HG02938 (cell line): Measurements from ENCODE around the gene PDE2A.

Experiments used
- ATAC-seq: cut with Tn5 transposase; IDR thresholded peaks from one replicate; pipeline ENCODE4 v1.9.1; 2021; ENCODE audit warnings: mild to moderate bottlenecking, moderate library complexity; ENCODE audit not compliant: unreplicated experiment

Gene PDE2A

DNA sequence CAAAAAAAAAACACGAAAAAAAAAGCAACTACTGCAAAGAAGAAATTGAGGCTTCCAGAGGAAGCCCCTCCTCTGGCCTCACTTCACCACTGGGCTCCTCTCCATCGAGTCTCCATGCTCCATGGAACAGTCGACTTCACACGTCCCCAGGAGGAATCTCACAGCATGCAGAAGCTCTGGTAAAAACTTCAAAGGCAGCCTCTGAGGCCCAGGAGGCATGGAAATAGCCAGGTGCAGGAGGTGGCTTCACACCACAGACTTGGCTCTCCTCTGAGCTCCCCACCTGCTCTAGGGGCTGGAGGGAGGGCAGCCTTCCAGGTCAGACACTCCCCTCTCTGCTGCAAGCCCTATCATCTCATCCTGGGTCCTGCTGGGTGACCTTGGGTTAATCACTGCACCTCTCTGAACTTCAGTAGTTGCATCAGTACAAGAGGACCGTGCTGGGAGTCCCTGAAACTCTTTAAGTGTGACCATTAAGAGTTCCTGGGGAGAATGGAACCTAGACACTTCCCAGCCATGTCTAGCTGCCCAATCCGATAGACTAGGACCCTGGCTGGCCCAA is 8.2 kb downstream of the PDE2A start:
- no peak for ATAC-seq

DNA sequence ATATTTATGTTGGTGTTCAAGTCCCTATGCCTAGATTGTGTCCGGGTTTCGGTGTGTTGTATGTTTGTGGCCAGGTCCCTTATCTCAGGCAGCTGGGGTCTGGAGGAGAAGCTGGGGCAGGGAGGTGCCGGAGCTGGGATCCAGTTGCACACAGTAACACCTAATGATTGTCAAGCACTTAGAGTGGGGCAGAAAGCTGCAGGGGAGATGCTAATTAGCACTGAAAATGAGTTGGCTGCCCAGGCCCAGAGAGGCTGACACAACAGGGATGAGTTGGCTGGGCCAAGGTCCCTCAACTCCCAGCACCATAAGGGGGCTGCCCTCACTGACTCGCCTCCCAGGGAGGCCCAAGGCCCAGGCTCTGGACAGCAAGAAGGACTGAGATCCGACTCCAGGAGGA is 12.2 kb downstream of the PDE2A start:
- no peak for ATAC-seq

GRCh38 chr11:72661486-72661885 is 12.7 kb downstream of the PDE2A start:
- no peak for ATAC-seq

GRCh38 chr11:72658989-72659640 is 15.1 kb downstream of the PDE2A start:
- no peak for ATAC-seq

GRCh38 chr11:72657411-72658100 is 16.7 kb downstream of the PDE2A start:
- no peak for ATAC-seq

DNA sequence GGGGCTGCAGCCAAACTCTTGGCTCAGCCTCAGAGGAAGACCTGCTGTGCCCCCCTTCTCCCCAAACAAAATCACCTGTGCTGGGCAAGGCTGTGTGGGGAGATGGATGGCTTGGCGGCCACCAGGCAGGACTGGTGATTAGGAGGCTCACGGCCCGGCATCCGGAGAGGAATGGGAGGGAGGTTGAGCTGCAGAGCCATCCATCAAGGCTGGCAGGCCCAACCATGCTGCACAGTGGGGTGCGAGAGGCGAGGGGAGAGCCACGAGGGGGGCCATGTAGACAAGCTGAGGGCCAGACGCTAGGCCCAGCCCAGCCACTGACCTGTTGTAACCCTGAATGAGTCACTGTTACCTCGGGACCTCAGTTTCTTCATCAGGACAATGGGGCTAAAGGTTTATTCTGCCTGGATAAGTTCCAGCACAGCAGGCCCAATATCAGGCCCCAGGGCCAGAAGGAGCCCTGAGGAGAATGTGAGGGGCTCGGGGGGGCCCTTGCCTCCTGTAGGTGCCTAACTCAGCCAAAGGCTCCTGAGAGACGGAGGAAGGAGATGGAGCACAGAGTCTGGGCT is 18.2 kb downstream of the PDE2A start:
- ATAC-seq = no peak

DNA sequence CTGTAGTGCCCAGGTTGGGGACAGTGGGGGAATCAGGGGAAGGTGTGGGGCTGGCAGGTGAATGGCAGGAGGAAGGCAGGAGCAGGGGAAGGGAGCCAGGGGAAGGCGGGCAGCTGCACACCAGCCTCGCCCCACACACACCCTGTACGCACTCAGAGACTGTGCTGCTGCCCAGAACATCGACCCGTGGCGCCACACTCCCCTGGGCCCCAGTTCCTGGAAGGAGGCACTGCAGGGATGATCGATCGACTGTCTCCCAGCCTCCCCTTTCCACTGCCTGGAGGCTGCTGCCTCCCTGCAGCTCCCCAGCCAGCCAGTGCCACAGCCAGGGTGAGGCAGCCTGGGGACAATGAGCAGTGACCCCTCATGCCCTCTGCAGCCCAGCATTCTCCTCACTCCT is 19.2 kb downstream of the PDE2A start:
- ATAC-seq = no peak

- ATAC-seq = no peak
These were observed 20.6 kb downstream of the PDE2A start for GRCh38 chr11:72653649-72654048.

DNA sequence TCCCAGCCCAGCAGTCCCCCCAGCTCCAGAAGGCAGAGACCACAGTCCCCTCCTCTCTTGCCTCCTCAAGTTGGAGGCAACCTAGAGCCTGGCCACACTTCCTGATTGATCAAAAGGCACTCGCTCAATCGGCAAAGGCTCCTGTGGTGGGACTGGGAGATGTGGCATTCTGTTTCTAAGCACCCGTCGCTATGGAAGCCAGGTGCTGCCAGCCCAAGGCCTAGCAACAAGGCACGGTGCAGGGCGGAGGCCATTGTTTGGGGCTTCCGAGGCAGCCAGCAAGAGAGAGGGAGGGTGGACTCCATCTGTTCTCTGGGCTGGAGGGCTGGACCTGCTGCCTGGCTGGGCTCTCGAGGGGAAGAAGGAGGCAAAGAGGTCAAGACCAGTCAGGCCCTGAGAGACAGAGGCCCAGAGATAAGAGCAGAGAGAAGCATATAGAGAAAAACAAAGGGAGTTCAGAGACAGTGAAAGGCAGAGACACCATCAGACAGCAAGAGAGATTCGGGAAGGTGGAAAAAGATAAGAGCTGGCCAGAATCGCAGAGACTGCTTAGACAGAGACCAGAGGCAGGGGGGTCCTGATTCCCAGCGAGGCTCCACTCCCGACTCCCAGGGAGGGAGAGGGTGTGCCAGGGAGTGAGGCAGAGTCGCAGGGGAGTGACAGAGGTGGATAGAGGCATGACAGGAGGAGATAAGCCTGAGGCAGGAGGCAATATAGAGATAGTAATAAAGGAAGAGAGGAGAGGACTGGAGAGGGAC is 21.2 kb downstream of the PDE2A start:
- no peak for ATAC-seq

DNA sequence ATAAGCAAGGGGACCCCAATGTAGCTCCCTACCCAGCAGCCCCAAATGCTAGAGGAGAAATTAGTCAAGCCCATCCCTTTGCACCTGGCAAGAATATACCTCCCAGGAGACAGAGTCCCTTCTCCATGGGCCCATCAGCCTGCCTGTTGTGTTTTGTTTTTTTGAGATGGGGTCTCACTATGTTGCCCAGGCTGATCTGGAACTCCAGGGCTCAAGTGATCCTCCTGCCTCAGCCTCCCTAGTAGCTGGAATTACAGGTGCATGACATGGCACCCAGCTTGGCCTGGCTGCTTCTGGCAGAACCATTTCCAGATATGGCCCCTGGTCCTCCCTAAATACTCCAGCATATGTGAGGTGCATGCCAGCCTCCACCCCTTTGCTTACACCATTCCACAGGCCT is 22.1 kb downstream of the PDE2A start:
- no peak for ATAC-seq

DNA sequence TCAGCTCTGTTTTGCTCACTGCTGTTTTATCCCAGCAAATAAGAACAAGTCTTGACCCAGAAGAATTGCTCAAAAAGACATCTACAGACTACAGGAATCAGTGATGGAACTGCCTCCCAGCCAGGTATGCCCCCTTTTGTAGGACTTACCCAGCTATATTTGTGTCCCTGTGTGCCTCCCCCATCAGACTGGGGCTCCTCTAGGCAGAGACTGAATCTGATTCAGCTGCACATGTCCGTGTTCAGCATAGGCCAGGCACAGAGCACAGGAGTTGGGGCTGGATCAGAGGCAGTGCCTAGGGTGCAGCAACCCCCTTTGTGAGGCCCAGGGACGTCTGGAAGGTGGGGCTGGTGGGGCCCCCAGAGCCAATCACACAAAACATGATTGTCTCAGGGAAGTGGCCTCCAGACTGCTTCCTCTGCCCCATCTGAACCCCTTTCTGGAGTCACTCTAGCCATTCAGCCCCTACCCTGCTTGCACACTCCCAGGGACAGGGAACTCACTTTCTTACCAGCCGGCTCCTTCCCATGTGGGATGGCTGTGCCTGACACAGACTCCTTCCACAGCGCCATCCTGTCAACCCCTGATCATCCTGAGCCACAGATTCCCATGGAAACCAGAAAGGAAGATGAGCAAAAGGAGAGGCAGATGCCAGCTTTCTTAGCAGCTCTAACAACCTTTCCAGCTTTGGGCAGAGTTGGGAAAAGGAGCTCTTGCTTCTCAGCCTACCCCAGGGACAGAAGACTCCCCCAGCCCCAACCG is 24.8 kb downstream of the PDE2A start:
- no peak for ATAC-seq

DNA sequence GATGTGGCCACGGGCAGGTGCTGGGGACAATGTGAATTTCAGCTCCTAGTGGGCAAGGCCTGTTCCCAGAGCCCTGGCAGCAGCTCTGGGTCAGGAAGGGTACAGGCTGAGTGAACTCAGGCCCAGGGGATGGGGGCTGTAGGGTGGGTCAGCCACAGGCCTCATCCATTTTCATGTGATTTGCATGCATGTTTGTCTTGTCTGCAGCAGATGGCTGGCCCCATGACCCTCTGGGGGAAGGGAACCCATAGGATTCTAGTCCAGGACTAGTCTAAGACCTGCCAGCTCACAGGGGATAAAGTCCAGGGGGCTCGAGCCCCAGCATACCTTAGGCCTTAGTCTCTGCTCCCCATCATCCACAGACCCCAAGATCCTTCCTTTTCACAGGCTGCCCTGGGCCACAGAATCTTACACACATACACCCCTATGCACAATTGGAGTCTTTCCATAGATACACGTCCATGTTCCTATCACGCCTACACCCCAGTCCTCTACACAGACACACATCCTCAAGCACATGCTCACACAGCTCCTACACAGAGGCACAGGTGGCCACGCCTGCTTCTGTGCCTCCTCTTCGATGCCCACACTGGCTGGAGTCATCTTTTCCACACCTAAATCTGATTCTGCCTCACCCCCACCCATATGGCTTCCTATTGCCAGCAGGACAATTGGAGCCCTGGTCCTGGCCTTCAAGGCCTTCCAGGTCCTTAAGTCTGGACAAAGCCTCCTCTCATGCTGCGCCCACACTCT is 25.7 kb downstream of the PDE2A start:
- no peak for ATAC-seq

DNA sequence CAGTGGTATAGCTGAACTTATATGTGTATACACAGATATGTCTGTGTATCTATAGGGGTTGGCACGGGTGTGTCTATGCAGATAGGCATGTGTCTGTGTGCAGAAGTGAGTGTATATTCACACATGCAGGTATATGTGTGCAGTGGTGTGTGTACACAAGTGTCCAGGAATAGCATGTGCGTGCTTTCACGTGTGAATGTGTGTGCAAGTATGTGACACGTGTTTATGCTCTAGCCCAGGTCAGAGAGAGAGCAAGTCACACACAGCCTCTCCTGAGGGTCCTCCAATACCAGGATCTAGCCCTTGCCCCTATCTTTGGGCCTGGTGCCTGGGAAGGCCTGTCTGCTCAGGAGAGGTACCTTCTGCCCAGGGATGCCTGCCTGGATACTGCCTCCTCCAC is 26.3 kb downstream of the PDE2A start:
- ATAC-seq = no peak

DNA sequence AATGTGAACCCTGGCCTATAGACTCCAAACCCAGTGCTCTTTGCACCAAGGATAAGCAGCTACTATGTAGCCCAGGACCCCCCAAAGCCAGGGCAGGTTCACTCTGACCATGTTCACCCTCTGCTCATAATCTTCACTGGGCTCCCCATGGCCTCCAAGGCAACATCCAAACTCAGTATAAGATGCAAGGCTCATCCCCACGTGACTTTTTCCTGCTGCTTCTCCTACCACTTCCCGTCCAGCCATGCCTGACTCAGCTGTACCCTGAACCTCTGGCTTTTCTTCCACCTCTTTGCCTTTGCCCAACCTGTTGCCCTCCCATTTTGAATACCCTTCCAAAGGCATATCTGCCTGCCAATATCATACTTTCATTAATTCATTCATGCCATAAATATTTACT is 27.8 kb downstream of the PDE2A start:
- ATAC-seq = no peak

DNA sequence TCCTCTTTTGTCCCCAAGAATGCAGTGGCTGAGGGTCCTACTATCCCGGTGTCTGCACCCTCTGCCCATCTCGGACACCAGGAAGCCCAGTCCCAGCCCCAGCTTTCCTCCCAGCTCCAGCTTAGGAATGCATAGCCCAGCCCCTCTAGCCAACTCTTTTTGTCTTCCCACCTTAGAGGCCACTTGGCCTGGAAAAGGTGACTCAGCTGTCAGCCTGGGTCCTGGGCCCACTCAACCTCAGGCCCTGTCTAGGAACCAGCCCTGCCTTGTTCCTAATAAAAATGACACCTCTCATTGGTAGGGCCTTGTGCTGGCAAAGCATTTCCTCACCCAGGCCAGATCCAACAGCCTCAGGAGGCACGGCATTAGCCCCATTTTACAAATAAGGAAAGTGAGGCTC is 28.2 kb downstream of the PDE2A start:
- no peak for ATAC-seq

GRCh38 chr11:72643547-72643946 is 30.7 kb downstream of the PDE2A start:
- no peak for ATAC-seq

DNA sequence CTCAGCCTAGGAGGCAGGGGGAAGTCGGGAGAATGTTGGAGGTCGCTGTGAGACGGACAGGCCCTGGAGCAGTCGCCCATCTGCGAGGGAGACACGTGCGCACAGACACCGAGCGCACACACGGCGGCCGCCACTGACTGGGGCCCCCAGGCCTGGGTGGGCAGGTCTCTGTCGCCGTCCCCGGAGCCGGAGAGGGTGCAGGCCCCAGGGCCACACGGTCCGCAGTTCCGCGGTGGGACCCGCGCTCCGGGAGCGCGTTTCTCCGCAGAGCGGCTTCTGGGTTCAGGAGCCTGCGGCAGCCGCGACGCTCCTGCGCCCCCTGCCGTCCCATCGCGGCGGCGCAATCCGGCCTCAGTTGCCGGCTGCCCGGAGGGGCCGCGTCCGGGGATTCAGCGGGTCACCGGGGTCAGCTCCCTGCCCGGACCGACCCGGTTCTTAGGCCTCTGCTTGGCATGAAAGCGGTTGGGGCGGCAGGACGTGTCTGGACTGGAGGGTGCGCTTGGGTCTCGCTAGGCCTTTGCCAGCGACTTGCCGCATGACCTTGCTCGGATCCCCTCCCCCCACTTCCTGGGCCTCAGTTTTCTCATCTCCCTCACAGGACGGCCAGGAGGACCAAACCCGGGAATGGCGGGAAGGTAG is 31.2 kb downstream of the PDE2A start:
- no peak for ATAC-seq

GRCh38 chr11:72642043-72642883 is 32.0 kb downstream of the PDE2A start:
- ATAC-seq = no peak
